DMS53 (cell line): Measurements from ENCODE around the gene ATXN1.
"Not testable (repeated sequence)": the region's sequence is repeated elsewhere in the genome, so short reads cannot be mapped to it uniquely, and the experiment has no call there.

Experiments used
- DNase-seq: peaks from one replicate; lab custom pipeline; 2025; lab: John Stamatoyannopoulos, UW

ATXN1 gene

GRCh38 chr6:16720861-16721260 is 40.4 kb downstream of the ATXN1 start:
- no peak for DNase-seq

DNA sequence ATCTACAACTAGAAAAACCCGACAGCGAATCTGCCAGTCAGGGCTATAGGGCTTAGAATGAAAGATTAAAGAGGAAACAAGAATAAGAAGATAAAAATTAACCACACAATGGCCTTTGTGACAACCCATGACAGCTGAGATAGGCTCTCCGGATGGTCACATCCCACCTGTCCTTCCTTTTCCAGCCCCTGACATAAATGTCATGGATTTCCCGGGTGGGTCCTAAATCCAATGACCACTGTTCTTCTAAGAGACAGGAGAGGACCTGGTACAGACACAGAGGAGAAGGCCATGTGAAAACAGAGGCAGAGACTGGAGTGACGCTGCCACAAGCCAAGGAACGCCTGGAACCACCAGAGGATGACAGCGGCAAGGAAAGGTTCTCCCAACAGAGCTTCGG is 41.8 kb downstream of the ATXN1 start:
- DNase-seq = no peak

- DNase-seq = no peak
Observed at GRCh38 chr6:16718356-16718755, 42.9 kb downstream of the ATXN1 start.

- DNase-seq = peak; percentile 57
Observed at GRCh38 chr6:16717275-16717942, 43.9 kb downstream of the ATXN1 start.

GRCh38 chr6:16716321-16716858 is 44.9 kb downstream of the ATXN1 start:
- no peak for DNase-seq

GRCh38 chr6:16713597-16713996 is 47.7 kb downstream of the ATXN1 start:
- no peak for DNase-seq

DNA sequence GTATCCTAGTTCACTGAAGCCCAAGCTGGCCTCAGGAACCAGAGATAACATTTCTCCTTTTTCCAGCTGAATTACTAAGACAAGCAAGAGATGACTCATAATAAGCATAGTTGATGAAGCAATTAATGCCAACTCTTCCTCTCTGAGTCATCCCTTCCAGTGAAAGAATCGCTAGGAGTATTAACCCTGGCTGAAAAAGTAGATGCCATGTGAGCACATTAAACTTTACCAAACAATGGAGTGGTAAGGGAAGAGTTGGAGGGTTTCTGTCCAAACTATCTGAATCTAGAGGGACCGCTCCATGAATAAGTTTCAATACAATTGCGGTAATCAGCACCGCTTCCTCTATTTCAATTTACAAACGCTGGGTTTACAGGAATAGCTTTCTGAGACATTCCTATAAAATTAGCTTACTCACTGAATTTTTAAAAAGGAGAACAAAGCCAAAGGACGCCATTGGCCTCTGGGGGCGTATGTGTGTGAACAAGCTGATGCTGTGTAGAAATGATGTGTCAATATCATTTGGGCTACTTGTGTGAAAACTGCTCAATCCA is 48.3 kb downstream of the ATXN1 start:
- DNase-seq = peak; percentile 88

DNA sequence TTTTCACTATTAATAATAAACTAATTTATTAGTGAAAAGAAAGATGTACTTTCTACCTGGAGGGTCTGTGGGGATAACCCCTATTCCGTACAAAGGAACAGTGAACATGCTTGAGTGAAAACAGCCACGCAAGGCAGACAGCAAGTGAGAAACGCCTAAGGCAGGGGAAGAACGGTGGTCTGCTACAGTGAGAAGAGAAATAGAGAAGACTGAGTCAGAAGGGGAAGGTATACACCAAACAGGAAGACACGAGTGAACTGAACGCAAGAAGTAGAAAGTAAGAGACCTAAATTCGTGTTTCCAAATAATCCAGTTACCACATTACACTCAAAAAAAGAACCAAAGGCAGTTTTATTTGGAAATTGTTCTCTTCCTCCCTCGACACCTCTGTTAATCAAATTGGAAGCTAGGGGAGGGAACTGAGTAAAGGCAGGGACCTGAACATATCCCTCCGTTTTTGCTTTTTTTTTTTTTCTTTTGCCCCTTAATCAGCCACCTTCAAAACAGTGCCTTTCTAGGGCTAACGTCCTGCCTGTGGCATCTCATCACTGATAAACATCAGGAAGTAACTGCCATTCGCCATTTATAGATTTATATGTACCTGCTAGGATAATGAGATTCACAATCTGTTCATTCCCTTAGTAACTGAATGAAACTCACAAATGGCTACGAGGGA is 48.9 kb downstream of the ATXN1 start:
- peak; percentile 33 for DNase-seq

DNA sequence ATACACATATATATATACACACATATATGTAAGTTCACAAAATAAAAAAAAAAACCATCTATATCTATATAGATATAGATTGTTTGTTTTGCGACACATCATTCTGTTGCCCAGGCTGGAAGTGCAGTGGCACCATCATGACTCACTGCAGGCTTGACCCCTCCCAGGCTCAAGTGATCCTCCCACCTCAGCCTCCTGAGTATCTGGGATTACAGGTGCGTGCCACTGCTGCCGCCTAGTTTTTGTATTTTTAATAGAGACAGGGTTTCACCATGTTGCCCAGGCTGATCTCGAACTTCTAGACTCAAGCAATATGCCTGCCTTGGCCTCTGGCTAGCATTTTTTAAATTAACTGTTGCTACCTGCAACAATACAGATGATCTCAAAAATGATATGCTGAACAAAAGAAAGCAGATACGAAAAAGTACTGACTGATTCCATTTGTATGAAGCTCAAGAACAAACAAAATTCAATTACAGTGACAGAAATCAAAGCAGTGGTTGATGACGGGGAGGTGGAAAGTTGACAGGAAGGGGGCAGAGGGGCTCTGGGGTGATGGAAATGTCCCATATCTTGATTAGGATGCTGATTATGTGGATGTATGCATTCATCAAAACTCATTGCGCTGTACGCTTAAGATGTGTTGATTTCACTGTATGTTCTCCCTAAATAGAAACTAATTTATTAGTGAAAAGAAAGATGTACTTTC is 49.6 kb downstream of the ATXN1 start:
- peak; percentile 95 for DNase-seq

GRCh38 chr6:16706911-16707783 is 54.1 kb downstream of the ATXN1 start:
- DNase-seq = no peak

DNA sequence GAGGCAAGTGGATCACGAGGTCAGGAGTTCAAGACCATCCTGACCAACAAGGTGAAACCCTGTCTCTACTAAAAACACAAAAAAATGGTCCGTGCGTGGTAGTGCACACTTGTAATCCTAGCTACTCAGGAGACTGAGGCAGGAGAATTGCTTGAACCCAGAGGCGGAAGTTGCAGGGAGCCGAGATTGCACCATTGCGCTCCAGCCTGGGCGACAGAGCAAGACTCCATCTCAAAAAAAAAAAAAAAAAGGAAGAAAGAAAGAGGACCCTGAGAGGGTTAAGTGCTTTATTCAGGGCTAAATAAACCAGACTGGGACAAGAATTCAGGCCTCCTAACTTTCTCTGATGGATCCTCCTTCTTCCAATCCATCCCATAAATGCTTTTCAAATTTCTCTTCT is 54.8 kb downstream of the ATXN1 start:
- not testable (repeated sequence) for DNase-seq

- no peak for DNase-seq
Observed at GRCh38 chr6:16706029-16706428, 55.2 kb downstream of the ATXN1 start.

DNA sequence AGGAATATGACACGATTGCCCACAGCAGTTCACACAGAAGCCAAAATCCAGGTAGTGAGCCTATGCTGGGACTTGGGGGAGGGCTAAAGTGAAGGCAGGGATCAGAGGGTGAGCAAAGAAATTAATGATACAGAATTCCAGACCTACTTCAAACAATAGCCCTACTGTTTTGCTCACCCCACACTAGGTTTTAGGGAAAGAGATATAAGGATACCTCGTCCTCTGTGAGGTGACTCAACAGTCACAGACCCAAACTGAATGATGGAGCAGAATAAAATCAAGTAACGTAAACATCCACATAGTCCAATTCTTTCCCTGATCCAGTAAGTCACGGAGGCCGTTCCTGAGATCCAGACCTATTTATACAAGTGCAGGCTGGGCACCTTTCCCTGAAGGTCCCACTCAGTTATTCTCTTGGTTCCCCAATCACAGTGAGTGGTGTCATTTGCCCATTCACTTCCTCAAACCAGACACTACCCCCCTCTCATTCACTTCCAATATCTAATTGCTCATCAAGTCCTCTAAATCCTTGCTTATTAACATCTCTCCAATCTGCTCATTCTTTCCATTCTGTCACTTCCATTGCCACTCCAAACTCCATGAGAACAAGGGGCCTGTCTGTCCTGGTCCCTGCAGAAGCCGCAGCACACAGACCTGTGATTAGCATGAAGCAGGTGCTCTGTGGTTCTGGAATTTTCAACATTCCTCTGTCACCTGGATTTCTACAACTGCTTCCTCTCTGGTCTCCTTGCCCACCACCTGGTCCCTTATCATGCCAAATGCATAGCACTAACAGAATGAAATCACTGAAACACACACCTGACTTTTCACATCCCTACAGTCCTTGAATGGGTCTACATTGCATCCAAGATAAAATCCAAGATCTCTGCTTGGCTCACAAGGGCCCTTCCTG is 55.9 kb downstream of the ATXN1 start:
- no peak for DNase-seq

- DNase-seq = no peak
Observed at GRCh38 chr6:16704401-16705045, 56.7 kb downstream of the ATXN1 start.

DNA sequence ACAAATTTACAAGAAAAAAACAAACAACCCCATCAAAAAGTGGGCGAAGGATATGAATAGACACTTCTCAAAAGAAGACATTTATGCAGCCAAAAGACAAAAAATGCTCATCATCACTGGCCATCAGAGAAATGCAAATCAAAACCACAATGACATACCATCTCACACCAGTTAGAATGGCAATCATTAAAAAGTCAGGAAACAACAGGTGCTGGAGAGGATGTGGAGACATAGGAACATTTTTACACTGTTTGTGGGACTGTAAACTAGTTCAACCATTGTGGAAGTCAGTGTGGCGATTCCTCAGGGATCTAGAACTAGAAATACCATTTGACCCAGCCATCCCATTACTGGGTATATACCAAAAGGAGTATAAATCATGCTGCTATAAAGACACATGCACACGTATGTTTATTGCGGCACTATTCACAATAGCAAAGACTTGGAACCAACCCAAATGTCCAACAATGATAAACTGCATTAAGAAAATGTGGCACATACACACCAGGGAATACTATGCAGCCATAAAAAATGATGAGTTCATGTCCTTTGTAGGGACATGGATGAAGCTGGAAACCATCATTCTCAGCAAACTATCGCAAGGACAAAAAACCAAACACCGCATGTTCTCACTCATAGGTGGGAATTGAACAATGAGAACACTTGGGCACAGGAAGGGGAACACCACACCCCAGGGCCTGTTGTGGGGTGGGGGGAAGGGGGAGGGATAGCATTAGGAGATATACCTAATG is 58.5 kb downstream of the ATXN1 start:
- not testable (repeated sequence) for DNase-seq

DNA sequence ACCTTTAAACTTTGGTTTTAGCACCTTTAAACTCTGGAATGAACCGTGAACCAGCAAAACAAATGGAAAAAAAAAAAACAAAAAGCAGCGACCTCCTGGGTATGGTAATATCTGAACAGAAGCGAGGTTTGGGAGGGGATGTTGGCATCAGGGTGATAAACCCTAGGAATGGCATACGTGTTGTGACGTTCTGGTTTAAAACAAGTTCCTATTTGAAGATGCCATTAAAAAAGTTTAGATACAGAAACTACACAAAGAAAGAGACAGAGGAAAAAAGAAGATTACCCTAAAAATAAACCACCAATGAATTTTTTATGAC is 60.4 kb downstream of the ATXN1 start:
- DNase-seq = no peak

GRCh38 chr6:16700202-16700915 is 60.9 kb downstream of the ATXN1 start:
- DNase-seq = no peak

GRCh38 chr6:16698997-16699868 is 62.0 kb downstream of the ATXN1 start:
- DNase-seq = peak; percentile 23
